ENCODE measurements around the gene LCOR.
"Not testable (repeated sequence)": the region's sequence is repeated elsewhere in the genome, so short reads cannot be mapped to it uniquely, and the experiment has no call there.

The LCOR gene

DNA sequence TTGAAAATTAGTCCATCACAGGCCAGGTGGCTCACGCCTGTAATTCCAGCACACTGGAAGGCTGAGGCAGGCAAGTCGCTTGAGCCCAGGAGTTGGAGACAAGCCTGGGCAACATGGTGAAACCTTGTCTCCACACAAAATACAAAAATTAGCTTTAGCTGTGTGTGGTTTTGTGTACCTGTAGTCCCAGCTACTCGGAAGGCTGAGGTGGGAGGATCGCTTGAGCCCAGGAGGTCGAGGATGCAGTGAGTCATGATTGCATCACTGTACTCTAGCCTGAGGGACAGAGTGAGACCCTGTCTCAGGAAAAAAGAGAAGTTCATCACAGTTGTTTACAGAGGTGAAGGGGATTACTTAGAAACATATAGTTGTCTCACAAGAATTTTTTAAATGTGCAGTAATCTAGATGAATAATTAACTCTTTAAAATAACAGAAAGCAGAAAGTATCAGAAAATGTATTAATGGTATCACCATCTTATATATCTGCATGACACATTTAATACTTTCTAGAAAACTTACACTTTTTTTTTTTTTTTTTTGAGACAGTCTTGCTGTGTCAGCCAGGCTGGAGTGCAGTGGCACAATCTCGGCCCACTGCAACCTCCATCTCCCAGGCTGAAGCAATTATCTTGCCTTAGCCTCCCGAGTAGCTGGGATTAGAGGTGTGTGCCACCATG is 8.9 kb downstream of the LCOR start:
- no peak for DNase-seq

- no peak for DNase-seq
Observed at GRCh38 chr10:96842896-96843723, 11.0 kb downstream of the LCOR start.

DNA sequence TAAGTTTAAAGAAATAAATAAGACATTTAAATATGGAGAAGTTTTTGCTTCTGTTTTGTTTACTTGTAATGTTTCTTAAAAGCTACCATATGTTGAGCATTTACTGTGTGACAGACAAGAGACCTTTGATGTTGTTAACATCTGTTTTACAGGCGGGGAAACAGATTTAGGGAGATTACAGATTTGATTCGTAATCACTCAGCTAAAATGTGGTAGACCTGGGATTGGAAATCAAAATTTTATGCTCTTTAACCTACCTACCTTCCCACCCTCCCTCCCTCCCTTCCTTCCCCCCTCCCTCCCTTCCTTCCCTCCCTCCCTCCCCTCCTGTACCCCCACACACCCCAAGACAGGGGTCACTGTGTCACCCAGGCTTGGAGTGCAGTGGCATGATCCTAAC is 11.7 kb downstream of the LCOR start:
- no peak for DNase-seq

GRCh38 chr10:96846395-96846794 is 14.3 kb downstream of the LCOR start:
- DNase-seq: no peak

GRCh38 chr10:96846926-96847325 is 14.8 kb downstream of the LCOR start:
- DNase-seq: no peak

- DNase-seq: not testable (repeated sequence)
Observed at GRCh38 chr10:96847356-96847755, 15.3 kb downstream of the LCOR start.

- DNase-seq: no peak
Observed at GRCh38 chr10:96850113-96850512, 18.0 kb downstream of the LCOR start.

DNA sequence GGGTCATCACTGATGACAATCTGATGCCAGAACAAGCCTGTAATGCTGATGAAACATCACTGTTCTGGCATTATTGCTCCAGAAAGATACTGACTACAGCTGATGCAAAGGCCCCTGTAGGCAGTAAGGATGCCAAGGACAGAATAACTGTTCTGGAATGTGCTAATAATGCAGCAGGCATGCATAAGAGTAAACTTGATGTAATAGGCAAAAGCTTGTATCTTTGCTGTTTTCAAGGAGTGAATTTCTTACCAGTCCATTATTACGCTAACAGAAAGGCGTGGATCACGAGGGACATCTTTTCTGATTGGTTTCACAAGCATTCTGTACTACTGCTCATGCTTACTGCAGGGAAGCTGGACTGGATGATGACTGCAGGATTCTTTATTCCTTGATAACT is 18.7 kb downstream of the LCOR start:
- DNase-seq: no peak

- DNase-seq: no peak
Observed at GRCh38 chr10:96851281-96851680, 19.2 kb downstream of the LCOR start.

DNA sequence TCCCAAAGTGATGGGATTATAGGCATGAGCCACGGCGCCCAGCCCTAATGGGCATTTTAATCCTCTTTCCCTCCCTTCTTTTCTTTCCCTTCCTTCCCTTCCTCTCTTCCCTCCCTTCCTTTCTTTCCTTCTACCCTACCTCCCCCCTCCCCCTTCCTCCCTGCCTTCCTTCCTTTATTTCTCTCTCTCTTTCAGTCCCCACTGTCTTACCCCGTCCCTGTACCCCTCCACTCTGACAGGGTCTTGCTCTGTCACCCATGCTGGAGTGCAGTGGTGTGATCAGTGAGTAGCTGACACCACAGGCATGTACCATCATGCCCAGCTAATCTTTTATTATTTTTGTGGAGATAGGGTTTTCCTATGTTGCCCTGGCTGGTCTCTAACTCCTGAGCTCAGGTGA is 24.2 kb downstream of the LCOR start:
- DNase-seq: no peak

DNA sequence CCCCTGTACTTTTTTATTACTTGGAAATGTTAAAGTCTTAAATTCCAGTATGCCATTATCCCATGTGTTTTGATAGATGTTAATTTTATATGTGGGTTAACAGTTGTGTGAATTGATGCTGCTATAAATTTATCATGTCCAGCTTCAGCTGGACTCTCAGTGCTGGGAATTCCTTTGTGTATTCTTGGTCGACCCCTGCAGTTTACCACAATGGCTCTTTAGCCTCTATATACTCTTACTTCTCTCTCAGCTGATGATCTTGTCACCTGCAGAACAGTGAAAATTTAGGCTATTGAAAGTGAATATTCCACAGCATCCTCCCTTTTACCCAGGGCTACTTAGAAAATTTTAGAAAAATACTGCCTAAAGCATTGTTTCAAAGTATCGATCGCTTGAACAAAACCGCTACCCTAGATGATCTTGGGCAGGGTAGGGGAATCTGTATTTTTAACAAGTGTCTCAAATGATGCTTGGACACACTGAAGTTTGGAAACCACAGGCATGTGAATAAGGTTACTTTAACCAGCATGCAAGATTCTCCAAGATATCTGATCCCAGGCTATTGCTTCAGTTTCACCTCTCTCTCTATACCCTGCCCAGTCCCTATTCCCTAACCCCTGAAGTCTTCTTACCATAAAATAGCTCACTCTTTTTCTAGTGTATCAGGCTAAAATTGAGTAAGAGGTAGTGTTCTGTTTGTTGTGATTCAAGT is 25.4 kb downstream of the LCOR start:
- DNase-seq: no peak

DNA sequence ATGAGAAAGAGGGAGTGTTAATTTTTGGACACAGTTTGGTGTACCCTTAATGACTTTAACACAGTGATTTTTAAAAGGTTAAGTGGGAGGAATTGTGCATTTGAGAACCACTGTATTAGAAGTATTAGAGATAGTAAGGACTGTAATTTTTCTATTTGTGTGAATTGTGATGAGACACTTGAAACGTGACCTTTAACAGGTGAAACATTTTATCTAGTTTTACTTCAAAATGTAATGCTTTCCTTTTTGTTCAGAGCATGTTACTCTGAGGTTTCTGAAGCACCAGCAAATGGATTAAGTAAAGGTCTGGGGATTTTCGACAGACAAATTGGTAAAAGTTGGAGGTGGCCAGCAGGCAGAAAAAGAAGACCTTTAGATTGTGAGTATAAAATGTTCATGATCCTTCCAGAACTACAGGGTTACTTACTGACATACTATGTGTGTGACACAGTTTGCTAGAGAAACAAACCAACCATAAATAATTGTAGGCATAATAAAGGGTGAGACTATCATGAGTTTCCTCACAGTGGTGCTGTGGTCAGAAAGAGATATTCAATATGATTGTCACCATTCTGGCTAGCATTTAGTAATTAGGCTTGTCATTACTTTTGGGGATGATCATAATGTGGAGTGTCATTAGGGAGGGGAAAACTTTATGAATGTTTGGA is 26.1 kb downstream of the LCOR start:
- no peak for DNase-seq

DNA sequence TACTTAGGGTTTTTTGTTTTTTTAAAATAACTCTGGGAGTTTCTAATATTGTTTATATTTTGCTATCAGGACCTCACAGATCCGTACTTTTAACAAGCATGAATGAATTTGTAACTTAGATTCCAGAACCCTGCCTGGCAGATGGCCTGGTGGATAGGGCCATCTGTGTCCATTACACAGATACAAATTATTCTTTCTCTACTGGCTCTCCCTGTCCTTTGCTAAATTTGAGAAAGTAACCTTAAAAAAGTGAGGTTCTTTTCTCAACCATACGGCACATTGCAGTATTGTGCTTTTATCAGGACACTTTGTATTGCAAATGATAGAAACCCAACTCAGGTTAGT is 26.6 kb downstream of the LCOR start:
- no peak for DNase-seq

DNA sequence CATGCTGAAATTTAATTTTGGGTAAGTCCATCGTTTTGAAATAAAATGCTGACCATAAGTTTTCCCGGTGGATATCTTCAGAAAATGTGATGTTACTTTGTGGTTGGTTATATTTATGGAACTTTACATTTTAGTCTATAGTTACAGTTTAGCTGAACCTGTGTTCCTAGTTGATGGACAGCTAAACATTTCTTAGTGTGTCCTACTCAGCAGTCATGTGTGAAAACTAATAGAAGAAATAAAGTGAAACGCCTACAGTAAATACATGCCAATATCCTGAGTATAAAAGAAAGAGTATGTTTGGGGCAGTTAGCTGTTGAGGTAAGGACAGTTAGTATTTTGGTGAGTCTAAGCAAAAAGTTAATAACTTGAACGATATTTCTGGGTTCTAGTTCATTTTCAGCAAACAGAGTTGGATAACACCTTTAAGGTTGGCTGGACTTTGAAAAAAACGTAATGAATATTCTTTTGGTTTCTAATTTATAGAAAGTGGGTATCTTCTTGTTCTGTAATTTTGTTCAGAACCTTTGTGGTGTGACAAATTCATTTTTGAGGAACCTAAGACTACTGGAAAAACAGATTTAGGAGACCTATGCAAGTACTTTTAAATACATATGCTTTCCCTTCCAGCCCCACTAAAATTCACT is 28.7 kb downstream of the LCOR start:
- no peak for DNase-seq

- DNase-seq: no peak
Observed at GRCh38 chr10:96863922-96864543, 31.9 kb downstream of the LCOR start.

DNA sequence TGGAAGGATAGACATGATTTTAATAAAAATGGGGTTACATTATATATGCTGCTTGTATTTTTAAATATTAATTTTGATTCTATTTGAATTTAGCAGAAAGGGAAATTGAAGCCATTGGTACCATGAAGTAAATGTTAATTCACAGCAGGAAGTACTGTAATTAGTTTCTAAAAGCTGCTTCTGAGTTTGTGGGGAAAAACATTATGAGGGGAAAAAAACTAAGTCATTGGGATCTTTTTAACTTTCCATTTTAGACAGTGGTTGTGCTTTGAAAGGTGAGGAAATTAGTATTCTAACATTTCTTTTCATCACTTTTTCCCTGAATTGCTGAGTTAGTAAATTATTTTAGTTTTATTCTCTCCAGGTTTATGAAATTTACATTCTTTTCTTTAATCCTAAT is 41.0 kb downstream of the LCOR start:
- DNase-seq: no peak

DNA sequence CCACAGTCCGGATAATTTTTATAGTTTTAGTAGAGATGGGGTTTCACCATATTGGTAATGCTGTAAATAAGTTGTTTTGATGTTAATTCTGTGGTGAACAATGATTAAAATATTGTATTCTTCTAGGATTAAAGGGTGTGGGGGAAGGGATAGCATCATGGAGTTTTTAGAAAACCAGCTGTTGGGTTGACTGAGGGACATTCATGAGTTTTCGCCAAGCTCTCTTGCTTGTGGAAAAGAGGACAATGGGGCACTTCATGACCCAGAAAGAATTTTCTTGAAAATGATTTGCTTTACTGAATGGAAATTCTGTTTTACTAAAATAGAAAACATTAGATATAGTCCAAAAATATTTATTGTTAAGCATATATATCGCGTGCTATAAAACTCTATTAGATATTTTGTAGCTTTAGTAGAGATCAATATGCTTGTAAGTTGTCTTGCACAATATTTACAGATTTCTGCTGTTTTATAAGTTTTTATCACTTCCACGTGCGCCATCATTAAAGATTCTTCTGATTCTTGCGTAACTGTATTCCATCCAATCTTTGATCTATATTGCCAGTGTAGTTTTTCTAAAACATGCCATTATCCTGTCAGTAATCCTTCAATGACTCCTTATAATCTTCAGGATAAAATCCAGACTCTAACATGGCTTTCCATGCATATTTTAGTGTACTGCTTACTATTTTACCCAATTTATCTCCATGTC is 41.8 kb downstream of the LCOR start:
- DNase-seq: no peak

DNA sequence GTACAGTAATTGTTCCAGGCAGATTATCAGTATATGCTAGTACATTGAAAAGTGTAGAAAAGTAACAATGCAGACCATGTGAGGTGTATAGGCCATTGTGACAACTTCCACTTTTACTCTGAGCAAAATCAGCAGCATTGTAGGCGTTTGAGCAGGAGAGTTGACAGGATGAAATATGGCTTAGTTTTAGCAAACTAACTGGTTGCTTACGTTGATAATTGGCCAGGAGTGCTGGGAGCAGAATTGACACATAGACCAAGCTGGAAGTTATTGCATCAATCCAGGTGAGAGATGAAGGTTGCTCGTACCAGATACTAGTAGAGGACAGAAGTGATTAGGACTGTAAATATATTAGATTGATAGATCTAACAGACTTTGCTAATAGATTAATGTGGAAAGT is 46.0 kb downstream of the LCOR start:
- no peak for DNase-seq

GRCh38 chr10:96880575-96880974 is 48.5 kb downstream of the LCOR start:
- DNase-seq: no peak

DNA sequence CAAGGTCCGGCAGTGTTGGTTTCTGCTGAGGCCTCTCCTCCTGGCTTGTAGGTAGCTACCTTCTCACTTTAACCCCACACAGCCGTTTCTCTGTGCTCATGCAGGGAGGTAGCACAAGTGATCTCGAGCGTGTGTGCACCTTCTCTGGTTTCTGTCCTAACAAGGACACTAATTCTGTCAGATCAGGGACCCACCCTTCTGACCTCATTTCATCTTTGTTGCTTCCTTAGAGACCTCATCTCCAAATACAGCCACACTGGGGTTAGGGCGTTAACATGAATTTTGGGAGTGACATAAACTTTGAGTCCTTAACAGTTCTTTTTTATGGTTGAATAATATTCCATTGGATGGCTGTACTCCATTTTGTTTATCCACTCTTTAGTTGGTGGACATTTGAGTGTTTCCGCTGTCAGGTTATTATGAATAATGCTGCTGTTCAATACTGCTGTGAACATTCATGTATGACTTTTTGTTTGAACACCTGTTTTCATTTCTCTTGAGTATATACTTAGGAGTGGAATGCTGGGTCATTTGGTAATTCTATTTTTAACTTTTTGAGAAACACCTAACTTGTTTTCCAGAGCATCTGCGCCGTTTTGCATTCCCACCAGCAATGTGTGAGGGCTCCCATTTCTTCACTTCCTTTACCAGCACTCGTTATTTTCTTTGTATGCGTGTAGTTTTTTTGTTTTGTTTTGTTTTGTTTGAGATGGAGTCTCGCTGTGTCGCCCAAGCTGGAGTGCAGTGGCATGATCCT is 57.5 kb downstream of the LCOR start:
- no peak for DNase-seq

- no peak for DNase-seq
Observed at GRCh38 chr10:96890172-96890513, 58.0 kb downstream of the LCOR start.
